Loucy (cell line): ENCODE data around the gene ZNF629.

Experiments
- H2AFZ ChIP-seq: fragments of 200-600 bp; sonication (generic); 2 replicates; pipeline ENCODE4 v1.6.0; 2016; ENCODE audit warnings: antibody characterized with exemption, mild to moderate bottlenecking, low read length, moderate library complexity
- H3F3A ChIP-seq: fragments of 200-600 bp; 2 replicates; pipeline ENCODE4 v1.6.0; 2016; ENCODE audit warnings: antibody characterized with exemption, low read depth, mild to moderate bottlenecking
- H3K27me3 ChIP-seq: fragments of 200-600 bp; sonication (generic); 2 replicates; pipeline ENCODE4 v1.6.1; 2014; ENCODE audit warnings: low read length, mild to moderate bottlenecking; ENCODE audit not compliant: insufficient read depth, poor library complexity, severe bottlenecking
- H3K36me3 ChIP-seq: fragments of 200-600 bp; sonication (generic); 2 replicates; pipeline ENCODE4 v1.6.1; 2016; ENCODE audit warnings: low read length; ENCODE audit not compliant: insufficient read depth
- H3K4me1 ChIP-seq: fragments of 200-600 bp; sonication (generic); 2 replicates; pipeline ENCODE4 v1.5.1; 2014; ENCODE audit warnings: low read length, mild to moderate bottlenecking; ENCODE audit not compliant: insufficient read depth, poor library complexity, severe bottlenecking
- H3K4me2 ChIP-seq: fragments of 200-600 bp; sonication (generic); 2 replicates; pipeline ENCODE4 v1.6.0; 2014; ENCODE audit warnings: antibody characterized with exemption, low read length, low read depth, mild to moderate bottlenecking; ENCODE audit not compliant: poor library complexity, severe bottlenecking
- H3K4me3 ChIP-seq: fragments of 200-600 bp; sonication (generic); 2 replicates; pipeline ENCODE4 v1.5.1; 2014; ENCODE audit warnings: low read length, mild to moderate bottlenecking, mixed read lengths; ENCODE audit not compliant: poor library complexity, severe bottlenecking
- H3K79me2 ChIP-seq: fragments of 200-600 bp; sonication (generic); 2 replicates; pipeline ENCODE4 v1.6.1; 2014; ENCODE audit warnings: low read length; ENCODE audit not compliant: insufficient read depth
- H3K9ac ChIP-seq: fragments of 200-600 bp; sonication (generic); 2 replicates; pipeline ENCODE4 v1.6.0; 2014; ENCODE audit warnings: mild to moderate bottlenecking, low read depth, low read length, moderate library complexity; ENCODE audit not compliant: poor library complexity, severe bottlenecking
- H3K9me2 ChIP-seq: fragments of 200-600 bp; sonication (generic); replicated peaks from 2 replicates; pipeline ENCODE4 v1.6.1; 2016; ENCODE audit warnings: low read depth, low read length, mixed read lengths
- H3K9me3 ChIP-seq: fragments of 200-600 bp; sonication (generic); 2 replicates; pipeline ENCODE4 v1.6.1; 2014; ENCODE audit warnings: mild to moderate bottlenecking, antibody characterized with exemption, low read length, low read depth; ENCODE audit not compliant: insufficient read depth
- H4K20me1 ChIP-seq: fragments of 200-600 bp; sonication (generic); 2 replicates; pipeline ENCODE4 v1.6.0; 2014; ENCODE audit warnings: antibody characterized with exemption, low read length, mild to moderate bottlenecking; ENCODE audit not compliant: insufficient read depth, poor library complexity, severe bottlenecking
- EZH2phosphoT487 ChIP-seq: fragments of 200-600 bp; IDR thresholded peaks from 2 replicates; pipeline ENCODE4 v1.6.1; 2018; ENCODE audit warnings: antibody characterized with exemption, mild to moderate bottlenecking, moderate library complexity, borderline replicate concordance
- TF ChIP-seq, protein P1 (sequence below): fragments of 200-600 bp; sonication (generic); conservative IDR thresholded peaks from 2 replicates; pipeline ENCODE4 v1.5.1; 2014; ENCODE audit warnings: mild to moderate bottlenecking, antibody characterized with exemption, low read length

ZNF629 gene

DNA sequence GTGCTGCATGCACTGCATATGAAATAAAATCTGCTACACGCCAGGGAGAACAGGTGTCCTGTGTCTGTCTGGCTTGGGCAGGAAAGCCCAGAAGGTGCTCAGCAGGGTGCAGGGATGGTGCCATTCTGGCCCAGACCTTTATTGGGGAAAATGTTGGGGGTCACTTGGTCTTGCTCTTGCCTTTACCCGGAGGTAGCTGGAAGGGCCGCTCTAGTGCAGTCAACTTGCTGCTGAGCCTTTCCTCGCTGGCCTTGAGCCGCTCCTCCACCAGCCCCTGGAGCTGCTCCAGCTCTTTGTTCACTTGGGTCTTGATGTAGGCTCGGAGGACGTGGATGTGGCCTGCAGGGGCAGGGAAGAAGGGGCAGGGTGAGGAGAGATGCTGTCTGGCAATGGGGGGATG, 29.7 kb downstream of the ZNF629 start:
- Histone ChIP-seq H3K27me3 (no peaks in the 10 kb centered on the region), H3K4me2 (no peak overlapping the region), H4K20me1 (no peaks in the 10 kb centered on the region), H3K79me2 (peaks cover 2% of the 10 kb centered on the region; the same call in 1 of the 2 replicates), H3K9me3 (no peaks in the 10 kb centered on the region), H3K36me3 (peaks cover 19% of the 10 kb centered on the region; the same call in 1 of the 2 replicates), H3K9ac (no peak overlapping the region), H3K4me1 (peaks cover 6% of the 10 kb centered on the region), H3F3A (no peaks in the 10 kb centered on the region), H3K4me3 (no peak overlapping the region), H2AFZ (no peak overlapping the region), H3K9me2 (no peaks in the 10 kb centered on the region)
- TF ChIP-seq, protein P1, sequence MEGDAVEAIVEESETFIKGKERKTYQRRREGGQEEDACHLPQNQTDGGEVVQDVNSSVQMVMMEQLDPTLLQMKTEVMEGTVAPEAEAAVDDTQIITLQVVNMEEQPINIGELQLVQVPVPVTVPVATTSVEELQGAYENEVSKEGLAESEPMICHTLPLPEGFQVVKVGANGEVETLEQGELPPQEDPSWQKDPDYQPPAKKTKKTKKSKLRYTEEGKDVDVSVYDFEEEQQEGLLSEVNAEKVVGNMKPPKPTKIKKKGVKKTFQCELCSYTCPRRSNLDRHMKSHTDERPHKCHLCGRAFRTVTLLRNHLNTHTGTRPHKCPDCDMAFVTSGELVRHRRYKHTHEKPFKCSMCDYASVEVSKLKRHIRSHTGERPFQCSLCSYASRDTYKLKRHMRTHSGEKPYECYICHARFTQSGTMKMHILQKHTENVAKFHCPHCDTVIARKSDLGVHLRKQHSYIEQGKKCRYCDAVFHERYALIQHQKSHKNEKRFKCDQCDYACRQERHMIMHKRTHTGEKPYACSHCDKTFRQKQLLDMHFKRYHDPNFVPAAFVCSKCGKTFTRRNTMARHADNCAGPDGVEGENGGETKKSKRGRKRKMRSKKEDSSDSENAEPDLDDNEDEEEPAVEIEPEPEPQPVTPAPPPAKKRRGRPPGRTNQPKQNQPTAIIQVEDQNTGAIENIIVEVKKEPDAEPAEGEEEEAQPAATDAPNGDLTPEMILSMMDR: no peak
- TF ChIP-seq EZH2phosphoT487: no peak

DNA sequence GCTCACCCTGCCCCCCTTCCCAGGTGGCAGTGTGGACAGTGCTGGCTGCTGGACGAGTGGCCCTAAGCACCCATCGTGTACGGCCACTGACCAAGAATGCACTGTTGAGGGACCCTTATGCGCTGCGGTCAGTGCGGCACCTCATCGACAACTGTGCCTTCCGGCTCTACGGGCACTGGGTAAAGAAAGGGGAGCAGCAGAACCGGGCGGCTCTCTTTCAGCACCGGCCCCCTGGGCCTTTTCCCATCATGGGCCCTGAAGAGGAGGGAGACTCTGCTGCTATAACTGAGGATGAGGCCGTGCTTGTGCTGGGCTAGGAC, 30.3 kb downstream of the ZNF629 start:
- Histone ChIP-seq H3K27me3 (no peaks in the 10 kb centered on the region), H3K36me3 (peaks cover 19% of the 10 kb centered on the region; the same call in 1 of the 2 replicates), H4K20me1 (no peaks in the 10 kb centered on the region), H3K4me1 (peaks cover 6% of the 10 kb centered on the region), H3K9ac (no peak overlapping the region), H2AFZ (no peak overlapping the region), H3K9me3 (no peaks in the 10 kb centered on the region), H3K4me2 (no peak overlapping the region), H3K4me3 (no peak overlapping the region), H3F3A (no peaks in the 10 kb centered on the region), H3K79me2 (no peaks in the 10 kb centered on the region), H3K9me2 (no peaks in the 10 kb centered on the region)
- no peak for TF ChIP-seq EZH2phosphoT487
- TF ChIP-seq, protein P1: no peak

DNA sequence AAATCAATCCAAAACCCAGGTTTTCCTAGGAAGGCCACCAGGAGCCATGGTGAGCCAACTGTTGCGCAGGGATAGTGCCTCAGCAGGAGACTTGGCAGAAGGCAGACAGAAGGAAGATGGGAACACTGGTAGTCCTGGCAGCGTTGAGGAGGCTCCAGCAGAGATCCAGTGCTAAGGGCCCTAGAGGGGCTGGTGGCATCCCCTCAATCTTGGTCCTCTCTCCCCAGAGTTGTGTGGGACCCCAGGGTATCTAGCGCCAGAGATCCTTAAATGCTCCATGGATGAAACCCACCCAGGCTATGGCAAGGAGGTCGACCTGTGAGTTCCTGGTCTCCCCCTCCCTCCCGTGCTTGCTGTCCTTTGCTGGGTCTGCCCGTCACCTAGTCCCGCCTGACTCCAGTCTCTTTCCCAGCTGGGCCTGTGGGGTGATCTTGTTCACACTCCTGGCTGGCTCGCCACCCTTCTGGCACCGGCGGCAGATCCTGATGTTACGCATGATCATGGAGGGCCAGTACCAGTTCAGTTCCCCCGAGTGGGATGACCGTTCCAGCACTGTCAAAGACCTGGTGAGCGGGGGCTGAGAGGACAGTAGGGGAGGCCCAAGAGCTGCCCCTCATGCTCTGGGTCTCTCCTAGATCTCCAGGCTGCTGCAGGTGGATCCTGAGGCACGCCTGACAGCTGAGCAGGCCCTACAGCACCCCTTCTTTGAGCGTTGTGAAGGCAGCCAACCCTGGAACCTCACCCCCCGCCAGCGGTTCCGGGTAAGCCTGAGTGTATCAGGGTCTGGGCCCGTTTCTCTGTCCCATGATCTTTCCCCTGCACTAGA, 30.8 kb downstream of the ZNF629 start:
- Histone ChIP-seq H3K4me3 (no peak overlapping the region), H3K36me3 (peaks cover 23% of the 10 kb centered on the region; the same call in 1 of the 2 replicates), H4K20me1 (no peaks in the 10 kb centered on the region), H3K9me2 (no peaks in the 10 kb centered on the region), H3K9me3 (no peaks in the 10 kb centered on the region), H2AFZ (no peak overlapping the region), H3K4me2 (no peak overlapping the region), H3K79me2 (peaks cover 4% of the 10 kb centered on the region; the same call in 1 of the 2 replicates), H3K9ac (no peak overlapping the region), H3F3A (no peaks in the 10 kb centered on the region), H3K4me1 (peaks cover 6% of the 10 kb centered on the region), H3K27me3 (no peaks in the 10 kb centered on the region)
- TF ChIP-seq EZH2phosphoT487: no peak
- TF ChIP-seq, protein P1: no peak
